ENCODE measurements around the gene WIPF3.

The WIPF3 gene

GRCh38 chr7:29895559-29895958 is 89.3 kb downstream of the WIPF3 start:
- Histone ChIP-seq H3K27me3 (ENCODE audit: low read depth, low read length) (no peaks in the 10 kb centered on the region), H3K4me3 (ENCODE audit: low read depth in 1 of 2, low read length in 2 of 2) (no peak overlapping the region), H3K36me3 (ENCODE audit: control insufficient read depth in 1 of 2, insufficient read depth in 2 of 2, low read length in 2 of 2) (no peaks in the 10 kb centered on the region), H3K27ac (ENCODE audit: low read length) (no peak overlapping the region), H3K9me3 (ENCODE audit: control insufficient read depth in 1 of 2, low read length in 2 of 2) (peaks cover 0 to 9% of the 10 kb centered on the region in 2 donors), H3K4me1 (ENCODE audit: control insufficient read depth in 1 of 2, insufficient read depth in 2 of 2, low read length in 2 of 2) (peaks cover 0 to 8% of the 10 kb centered on the region in 2 donors)

GRCh38 chr7:29896685-29897411 is 90.5 kb downstream of the WIPF3 start:
- H3K4me1 ChIP-seq (ENCODE audit: control insufficient read depth in 1 of 2, insufficient read depth in 2 of 2, low read length in 2 of 2): peaks cover 0 to 11% of the 10 kb centered on the region in 2 donors
- no peak overlapping the region for H3K4me3 ChIP-seq (ENCODE audit: low read depth in 1 of 2, low read length in 2 of 2)
- H3K27ac ChIP-seq (ENCODE audit: low read length): no peak overlapping the region
- H3K36me3 ChIP-seq (ENCODE audit: control insufficient read depth in 1 of 2, insufficient read depth in 2 of 2, low read length in 2 of 2): no peaks in the 10 kb centered on the region
- H3K27me3 ChIP-seq (ENCODE audit: low read depth, low read length): no peaks in the 10 kb centered on the region
- peaks cover 0 to 9% of the 10 kb centered on the region in 2 donors for H3K9me3 ChIP-seq (ENCODE audit: control insufficient read depth in 1 of 2, low read length in 2 of 2)

- Histone ChIP-seq H3K4me3 (ENCODE audit: low read depth in 1 of 2, low read length in 2 of 2) (no peak overlapping the region), H3K9me3 (ENCODE audit: control insufficient read depth in 1 of 2, low read length in 2 of 2) (peaks cover 0 to 9% of the 10 kb centered on the region in 2 donors), H3K27ac (ENCODE audit: low read length) (no peak overlapping the region), H3K27me3 (ENCODE audit: low read depth, low read length) (no peaks in the 10 kb centered on the region), H3K4me1 (ENCODE audit: control insufficient read depth in 1 of 2, insufficient read depth in 2 of 2, low read length in 2 of 2) (peaks cover 0 to 11% of the 10 kb centered on the region in 2 donors), H3K36me3 (ENCODE audit: control insufficient read depth in 1 of 2, insufficient read depth in 2 of 2, low read length in 2 of 2) (no peaks in the 10 kb centered on the region)
These were observed 92.0 kb downstream of the WIPF3 start for GRCh38 chr7:29898301-29898700.

GRCh38 chr7:29900745-29901144 is 94.4 kb downstream of the WIPF3 start:
- Histone ChIP-seq H3K27me3 (ENCODE audit: low read depth, low read length) (no peaks in the 10 kb centered on the region), H3K4me1 (ENCODE audit: control insufficient read depth in 1 of 2, insufficient read depth in 2 of 2, low read length in 2 of 2) (peaks cover 0 to 6% of the 10 kb centered on the region in 2 donors), H3K36me3 (ENCODE audit: control insufficient read depth in 1 of 2, insufficient read depth in 2 of 2, low read length in 2 of 2) (peaks cover 3 to 6% of the 10 kb centered on the region in 2 donors), H3K27ac (ENCODE audit: low read length) (no peak overlapping the region), H3K4me3 (ENCODE audit: low read depth in 1 of 2, low read length in 2 of 2) (no peak overlapping the region), H3K9me3 (ENCODE audit: control insufficient read depth in 1 of 2, low read length in 2 of 2) (peaks cover 0 to 12% of the 10 kb centered on the region in 2 donors)

GRCh38 chr7:29906200-29907022 is 100.1 kb downstream of the WIPF3 start:
- H3K4me3 ChIP-seq (ENCODE audit: low read depth in 1 of 2, low read length in 2 of 2): no peak overlapping the region

GRCh38 chr7:29914180-29914579 is 107.9 kb downstream of the WIPF3 start:
- Histone ChIP-seq H3K36me3 (ENCODE audit: control insufficient read depth in 1 of 2, insufficient read depth in 2 of 2, low read length in 2 of 2) (peaks cover 0 to under 1% of the 10 kb centered on the region in 2 donors), H3K4me3 (ENCODE audit: low read depth in 1 of 2, low read length in 2 of 2) (no peak overlapping the region), H3K4me1 (ENCODE audit: control insufficient read depth in 1 of 2, insufficient read depth in 2 of 2, low read length in 2 of 2) (peaks cover 0 to 5% of the 10 kb centered on the region in 2 donors), H3K9me3 (ENCODE audit: control insufficient read depth in 1 of 2, low read length in 2 of 2) (no peaks in the 10 kb centered on the region), H3K27ac (ENCODE audit: low read length) (no peak overlapping the region), H3K27me3 (ENCODE audit: low read depth, low read length) (no peaks in the 10 kb centered on the region)

More at GRCh38 chr7:29906200-29907022, 100.1 kb downstream of the WIPF3 start:
- Histone ChIP-seq H3K9me3 (ENCODE audit: control insufficient read depth in 1 of 2, low read length in 2 of 2) (peaks cover 7 to 16% of the 10 kb centered on the region in 2 donors), H3K4me1 (ENCODE audit: control insufficient read depth in 1 of 2, insufficient read depth in 2 of 2, low read length in 2 of 2) (no peaks in the 10 kb centered on the region), H3K27ac (ENCODE audit: low read length) (no peak overlapping the region), H3K36me3 (ENCODE audit: control insufficient read depth in 1 of 2, insufficient read depth in 2 of 2, low read length in 2 of 2) (peaks cover 6 to 13% of the 10 kb centered on the region in 2 donors), H3K27me3 (ENCODE audit: low read depth, low read length) (no peaks in the 10 kb centered on the region)

GRCh38 chr7:29915481-29916215 is 109.3 kb downstream of the WIPF3 start:
- Histone ChIP-seq H3K4me1 (ENCODE audit: control insufficient read depth in 1 of 2, insufficient read depth in 2 of 2, low read length in 2 of 2) (peaks cover 0 to 5% of the 10 kb centered on the region in 2 donors), H3K27ac (ENCODE audit: low read length) (no peak overlapping the region), H3K4me3 (ENCODE audit: low read depth in 1 of 2, low read length in 2 of 2) (no peak overlapping the region)

GRCh38 chr7:29917641-29918040 is 111.3 kb downstream of the WIPF3 start:
- no peak overlapping the region for H3K4me3 ChIP-seq (ENCODE audit: low read depth in 1 of 2, low read length in 2 of 2)
- no peak overlapping the region for H3K27ac ChIP-seq (ENCODE audit: low read length)
- H3K4me1 ChIP-seq (ENCODE audit: control insufficient read depth in 1 of 2, insufficient read depth in 2 of 2, low read length in 2 of 2): peaks cover 0 to 5% of the 10 kb centered on the region in 2 donors
- H3K36me3 ChIP-seq (ENCODE audit: control insufficient read depth in 1 of 2, insufficient read depth in 2 of 2, low read length in 2 of 2): peaks cover under 1 to 16% of the 10 kb centered on the region in 2 donors
- H3K27me3 ChIP-seq (ENCODE audit: low read depth, low read length): no peaks in the 10 kb centered on the region
- H3K9me3 ChIP-seq (ENCODE audit: control insufficient read depth in 1 of 2, low read length in 2 of 2): no peaks in the 10 kb centered on the region

More at GRCh38 chr7:29915481-29916215, 109.3 kb downstream of the WIPF3 start:
- Histone ChIP-seq H3K9me3 (ENCODE audit: control insufficient read depth in 1 of 2, low read length in 2 of 2) (no peaks in the 10 kb centered on the region), H3K36me3 (ENCODE audit: control insufficient read depth in 1 of 2, insufficient read depth in 2 of 2, low read length in 2 of 2) (peaks cover 0 to 10% of the 10 kb centered on the region in 2 donors), H3K27me3 (ENCODE audit: low read depth, low read length) (no peaks in the 10 kb centered on the region)

GRCh38 chr7:29918850-29919249 is 112.5 kb downstream of the WIPF3 start:
- no peak overlapping the region for H3K4me3 ChIP-seq (ENCODE audit: low read depth in 1 of 2, low read length in 2 of 2)
- H3K27ac ChIP-seq (ENCODE audit: low read length): no peak overlapping the region
- peaks cover 0 to 5% of the 10 kb centered on the region in 2 donors for H3K4me1 ChIP-seq (ENCODE audit: control insufficient read depth in 1 of 2, insufficient read depth in 2 of 2, low read length in 2 of 2)
- H3K36me3 ChIP-seq (ENCODE audit: control insufficient read depth in 1 of 2, insufficient read depth in 2 of 2, low read length in 2 of 2): peaks cover 4 to 27% of the 10 kb centered on the region in 2 donors
- no peaks in the 10 kb centered on the region for H3K9me3 ChIP-seq (ENCODE audit: control insufficient read depth in 1 of 2, low read length in 2 of 2)
- no peaks in the 10 kb centered on the region for H3K27me3 ChIP-seq (ENCODE audit: low read depth, low read length)

- H3K9me3 ChIP-seq (ENCODE audit: control insufficient read depth in 1 of 2, low read length in 2 of 2): no peaks in the 10 kb centered on the region
- H3K27me3 ChIP-seq (ENCODE audit: low read depth, low read length): no peaks in the 10 kb centered on the region
- peaks cover 4 to 27% of the 10 kb centered on the region in 2 donors for H3K36me3 ChIP-seq (ENCODE audit: control insufficient read depth in 1 of 2, insufficient read depth in 2 of 2, low read length in 2 of 2)
- H3K27ac ChIP-seq (ENCODE audit: low read length): no peak overlapping the region
- H3K4me3 ChIP-seq (ENCODE audit: low read depth in 1 of 2, low read length in 2 of 2): no peak overlapping the region
- peaks cover 0 to 5% of the 10 kb centered on the region in 2 donors for H3K4me1 ChIP-seq (ENCODE audit: control insufficient read depth in 1 of 2, insufficient read depth in 2 of 2, low read length in 2 of 2)
These were observed 113.5 kb downstream of the WIPF3 start for GRCh38 chr7:29919790-29920189.

GRCh38 chr7:29920491-29920890 is 114.2 kb downstream of the WIPF3 start:
- Histone ChIP-seq H3K27me3 (ENCODE audit: low read depth, low read length) (no peaks in the 10 kb centered on the region), H3K36me3 (ENCODE audit: control insufficient read depth in 1 of 2, insufficient read depth in 2 of 2, low read length in 2 of 2) (peaks cover 4 to 33% of the 10 kb centered on the region in 2 donors), H3K4me3 (ENCODE audit: low read depth in 1 of 2, low read length in 2 of 2) (no peak overlapping the region), H3K27ac (ENCODE audit: low read length) (no peak overlapping the region), H3K4me1 (ENCODE audit: control insufficient read depth in 1 of 2, insufficient read depth in 2 of 2, low read length in 2 of 2) (peaks cover 0 to 2% of the 10 kb centered on the region in 2 donors), H3K9me3 (ENCODE audit: control insufficient read depth in 1 of 2, low read length in 2 of 2) (no peaks in the 10 kb centered on the region)
